Cardiac septum (tissue), 1 donor: Measurements from ENCODE around the gene PLXDC2. TPM values are rescaled to one million over a fixed set of nuclear protein-coding genes. Genes with fewer than 3 reads are reported as not detected.
"Not testable (repeated sequence)": the region's sequence is repeated elsewhere in the genome, so short reads cannot be mapped to it uniquely, and the experiment has no call there.

Experiments
- DNase-seq: peaks from one replicate; pipeline ENCODE4 v3.0.0-alpha.2; 2020; ENCODE audit warnings: low spot score
- intact Hi-C: fragments of 100-400 bp; cut with DNase I; formaldehyde crosslinking; loops from one replicate; pipeline ENCODE4 v1.14.0; 2022
- total RNA-seq: library from RNA; stranded (reverse); fragmentation: NEBNext Ultra II Directional; extraction: Animal tissue kit (Norgen Biotek cat#: 25700); gene quantifications from one replicate; pipeline ENCODE4 v1.2.1, GENCODE V29; 2021
- donor health status: DM: no; HTN: no; CAD: no.

The PLXDC2 gene
- total RNA-seq, 1 donor from 2014 or later: 22.6 TPM

GRCh38 chr10:20202337-20202736, 386.1 kb downstream of the PLXDC2 start:
- DNase-seq: no peak
- intact Hi-C loops: no loop called here

GRCh38 chr10:20207653-20208052, 391.4 kb downstream of the PLXDC2 start:
- no peak for DNase-seq
- intact Hi-C loops: no loop called here

GRCh38 chr10:20209098-20209497, 392.9 kb downstream of the PLXDC2 start:
- DNase-seq, intact Hi-C loops: not testable (repeated sequence)

GRCh38 chr10:20215547-20216152, 399.4 kb downstream of the PLXDC2 start:
- intact Hi-C loops: no loop called here
- DNase-seq: no peak

- no peak for DNase-seq
- intact Hi-C loops: no loop called here
Observed at GRCh38 chr10:20221356-20221755, 405.1 kb downstream of the PLXDC2 start.

- intact Hi-C loops: no loop called here
- DNase-seq: no peak
Observed at GRCh38 chr10:20228729-20229128, 412.5 kb downstream of the PLXDC2 start.

- intact Hi-C loops: no loop called here
Observed at GRCh38 chr10:20232079-20232705, 416.0 kb downstream of the PLXDC2 start.

GRCh38 chr10:20233423-20233822, 417.2 kb downstream of the PLXDC2 start:
- intact Hi-C loops: no loop called here
- no peak for DNase-seq

More at GRCh38 chr10:20232079-20232705, 416.0 kb downstream of the PLXDC2 start:
- DNase-seq: no peak

GRCh38 chr10:20234579-20234978, 418.3 kb downstream of the PLXDC2 start:
- intact Hi-C loops: no loop called here
- no peak for DNase-seq

GRCh38 chr10:20237091-20237570, 420.9 kb downstream of the PLXDC2 start:
- intact Hi-C loops: no loop called here
- no peak for DNase-seq

- intact Hi-C loops: no loop called here
- DNase-seq: no peak
Observed at GRCh38 chr10:20237586-20237985, 421.4 kb downstream of the PLXDC2 start.

GRCh38 chr10:20240643-20241042, 424.4 kb downstream of the PLXDC2 start:
- DNase-seq: no peak
- intact Hi-C loops: no loop called here

- intact Hi-C loops: no loop called here
- DNase-seq: no peak
Observed at GRCh38 chr10:20247454-20247853, 431.2 kb downstream of the PLXDC2 start.

GRCh38 chr10:20247891-20248708, 431.9 kb downstream of the PLXDC2 start:
- DNase-seq: no peak
- intact Hi-C loops: no loop called here

- DNase-seq: no peak
- intact Hi-C loops: no loop called here
Observed at GRCh38 chr10:20254078-20254477, 437.8 kb downstream of the PLXDC2 start.

GRCh38 chr10:20254497-20254896, 438.3 kb downstream of the PLXDC2 start:
- DNase-seq: no peak
- intact Hi-C loops: no loop called here

GRCh38 chr10:20256969-20257368, 440.7 kb downstream of the PLXDC2 start:
- no peak for DNase-seq
- intact Hi-C loops: no loop called here

- DNase-seq: no peak
- intact Hi-C loops: no loop called here
Observed at GRCh38 chr10:20257422-20257821, 441.2 kb downstream of the PLXDC2 start.

- intact Hi-C loops: no loop called here
- DNase-seq: no peak
Observed at GRCh38 chr10:20265146-20265545, 448.9 kb downstream of the PLXDC2 start.

GRCh38 chr10:20267734-20268133, 451.5 kb downstream of the PLXDC2 start:
- intact Hi-C loops: no loop called here

GRCh38 chr10:20271490-20271889, 455.3 kb downstream of the PLXDC2 start:
- intact Hi-C loops: no loop called here
- no peak for DNase-seq

More at GRCh38 chr10:20267734-20268133, 451.5 kb downstream of the PLXDC2 start:
- DNase-seq: no peak
